HepG2 (cell line): ENCODE results near the gene ACADSB.

Experiments
- CAMTA2 ChIP-seq: sonication (generic); formaldehyde crosslinking; IDR thresholded peaks from 2 replicates; pipeline ENCODE4 v1.4.0; 2020; ENCODE audit warnings: mild to moderate bottlenecking, missing genetic modification reagents, borderline replicate concordance
- CENPBD1 ChIP-seq: sonication (generic); formaldehyde crosslinking; IDR thresholded peaks from 2 replicates; pipeline ENCODE4 v1.8.0; 2022; ENCODE audit warnings: missing genetic modification reagents, low read depth, mild to moderate bottlenecking, borderline replicate concordance
- CERS6 ChIP-seq: sonication (generic); formaldehyde crosslinking; IDR thresholded peaks from 2 replicates; pipeline ENCODE4 v1.5.0; 2020; ENCODE audit warnings: missing genetic modification reagents
- CTCF ChIP-seq: sonication (generic); formaldehyde crosslinking; IDR thresholded peaks from 2 replicates; pipeline ENCODE4 v1.5.0; 2020; ENCODE audit warnings: mild to moderate bottlenecking, missing genetic modification reagents, moderate library complexity
- HDAC2 ChIP-seq: sonication (generic); formaldehyde crosslinking; IDR thresholded peaks from 2 replicates; pipeline ENCODE4 v1.4.0; 2020; ENCODE audit warnings: missing genetic modification reagents
- LCORL ChIP-seq, 2 experiments: fragments of 450-650 bp in 1 of 2; sonication (generic) in 1 of 2; formaldehyde crosslinking in 1 of 2; IDR thresholded peaks; 2 replicates each; pipeline versions ENCODE4 v1.5.0 to v1.6.1; 2017 to 2020; ENCODE audit warnings: antibody characterized with exemption in 1 of 2, missing genetic modification reagents in 1 of 2
- POLR2AphosphoS5 ChIP-seq: IDR thresholded peaks from 2 replicates; pipeline ENCODE4 v1.6.1; 2012; ENCODE audit warnings: low read depth, low read length
- TCF7 ChIP-seq: sonication (generic); IDR thresholded peaks from 2 replicates; pipeline ENCODE4 v1.6.1; 2016; ENCODE audit warnings: antibody characterized with exemption, low read depth
- TOPORS ChIP-seq: sonication (generic); formaldehyde crosslinking; IDR thresholded peaks from 2 replicates; pipeline ENCODE4 v1.8.0; 2023; ENCODE audit warnings: mild to moderate bottlenecking, missing genetic modification reagents
- ZBTB10 ChIP-seq: sonication (generic); formaldehyde crosslinking; IDR thresholded peaks from 2 replicates; pipeline ENCODE4 v1.4.0; 2020; ENCODE audit warnings: missing genetic modification reagents, borderline replicate concordance
- ZBTB39 ChIP-seq: sonication (generic); formaldehyde crosslinking; IDR thresholded peaks from 2 replicates; pipeline ENCODE4 v1.5.0; 2020; ENCODE audit warnings: missing genetic modification reagents

GRCh38 chr10:123062726-123063125, 53.9 kb downstream of the ACADSB start:
- TF ChIP-seq CAMTA2 (CRISPR knock-in tag) (no peak), HDAC2 (no peak), CENPBD1 (CRISPR knock-in tag) (no peak), TCF7 (no peak), CERS6 (no peak), ZBTB10 (CRISPR knock-in tag) (no peak), ZBTB39 (no peak), CTCF (CRISPR knock-in tag) (no peak), LCORL (IDR thresholded peaks at IDR 0.05) (no peak), LCORL (CRISPR knock-in tag; IDR thresholded peaks at IDR 0.05) (no peak), POLR2AphosphoS5 (no peak), TOPORS (CRISPR knock-in tag) (no peak)
